HUES48 (cell line): ENCODE results near the gene CDX2.

Source experiments
- H3K27ac ChIP-seq: one replicate; pipeline ENCODE4 v1.7.0; 2013; ENCODE audit warnings: low read depth, low read length, inconsistent platforms
- H3K27me3 ChIP-seq: 2 replicates; pipeline ENCODE4 v1.6.1; 2013; ENCODE audit warnings: mild to moderate bottlenecking, low read length; ENCODE audit not compliant: control insufficient read depth, insufficient read depth
- H3K36me3 ChIP-seq: 2 replicates; pipeline ENCODE4 v1.6.1; 2013; ENCODE audit warnings: low read length; ENCODE audit not compliant: control insufficient read depth, insufficient read depth
- H3K4me1 ChIP-seq: 2 replicates; pipeline ENCODE4 v1.6.1; 2013; ENCODE audit warnings: mild to moderate bottlenecking, low read length; ENCODE audit not compliant: control insufficient read depth, insufficient read depth
- H3K4me3 ChIP-seq: 2 replicates; pipeline ENCODE4 v1.5.1; 2013; ENCODE audit warnings: mild to moderate bottlenecking, low read depth, low read length
- H3K9ac ChIP-seq: 2 replicates; pipeline ENCODE4 v1.6.1; 2013; ENCODE audit warnings: mild to moderate bottlenecking, low read depth, low read length, moderate library complexity
- H3K9me3 ChIP-seq: 2 replicates; pipeline ENCODE4 v1.6.1; 2013; ENCODE audit warnings: low read length; ENCODE audit not compliant: control insufficient read depth, insufficient read depth

The CDX2 gene

DNA sequence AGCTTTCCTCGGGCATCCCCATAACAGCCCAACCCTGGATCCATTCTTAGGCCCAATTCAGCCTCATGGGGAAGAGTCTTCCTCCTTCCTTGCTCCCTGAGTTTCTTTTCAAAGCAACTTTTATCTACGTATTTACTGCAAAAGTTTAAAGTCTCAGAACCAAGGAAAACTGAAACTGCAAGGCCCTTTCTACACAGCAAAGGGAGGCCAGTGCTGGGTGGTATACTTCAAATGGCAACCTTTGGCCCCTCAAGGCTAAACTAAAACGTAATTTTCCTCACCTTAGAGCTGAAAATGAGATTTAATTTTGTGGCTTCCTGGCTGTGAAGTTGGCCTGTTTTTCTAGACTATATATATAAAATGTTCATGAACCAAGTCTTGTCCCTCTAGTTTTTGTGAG, 5.6 kb downstream of the CDX2 start:
- Histone ChIP-seq H3K9ac (no peak overlapping the region), H3K9me3 (no peaks in the 10 kb centered on the region), H3K27me3 (peaks cover 100% of the 10 kb centered on the region), H3K4me1 (peaks cover 31% of the 10 kb centered on the region), H3K36me3 (no peaks in the 10 kb centered on the region), H3K4me3 (no peak overlapping the region), H3K27ac (no peak overlapping the region)

DNA sequence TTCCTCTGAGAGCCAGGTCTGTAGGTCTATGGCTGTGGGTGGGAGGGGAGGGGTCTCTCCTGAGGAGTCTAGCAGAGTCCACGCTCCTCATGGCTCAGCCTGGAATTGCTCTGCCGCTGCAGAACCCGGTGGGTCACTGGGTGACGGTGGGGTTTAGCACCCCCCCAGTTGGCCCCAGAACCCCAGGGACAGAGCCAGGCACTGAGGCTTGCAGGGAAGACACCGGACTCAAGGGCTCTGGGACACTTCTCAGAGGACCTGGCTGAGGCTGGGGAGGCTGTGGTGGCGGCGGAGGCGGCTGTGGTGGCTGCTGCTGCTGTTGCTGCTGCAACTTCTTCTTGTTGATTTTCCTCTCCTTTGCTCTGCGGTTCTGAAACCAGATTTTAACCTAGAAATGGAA, 6.1 kb downstream of the CDX2 start:
- Histone ChIP-seq H3K27ac (no peak overlapping the region), H3K4me3 (no peak overlapping the region), H3K4me1 (peaks cover 31% of the 10 kb centered on the region), H3K9me3 (no peaks in the 10 kb centered on the region), H3K27me3 (peaks cover 100% of the 10 kb centered on the region), H3K36me3 (no peaks in the 10 kb centered on the region), H3K9ac (no peak overlapping the region)

DNA sequence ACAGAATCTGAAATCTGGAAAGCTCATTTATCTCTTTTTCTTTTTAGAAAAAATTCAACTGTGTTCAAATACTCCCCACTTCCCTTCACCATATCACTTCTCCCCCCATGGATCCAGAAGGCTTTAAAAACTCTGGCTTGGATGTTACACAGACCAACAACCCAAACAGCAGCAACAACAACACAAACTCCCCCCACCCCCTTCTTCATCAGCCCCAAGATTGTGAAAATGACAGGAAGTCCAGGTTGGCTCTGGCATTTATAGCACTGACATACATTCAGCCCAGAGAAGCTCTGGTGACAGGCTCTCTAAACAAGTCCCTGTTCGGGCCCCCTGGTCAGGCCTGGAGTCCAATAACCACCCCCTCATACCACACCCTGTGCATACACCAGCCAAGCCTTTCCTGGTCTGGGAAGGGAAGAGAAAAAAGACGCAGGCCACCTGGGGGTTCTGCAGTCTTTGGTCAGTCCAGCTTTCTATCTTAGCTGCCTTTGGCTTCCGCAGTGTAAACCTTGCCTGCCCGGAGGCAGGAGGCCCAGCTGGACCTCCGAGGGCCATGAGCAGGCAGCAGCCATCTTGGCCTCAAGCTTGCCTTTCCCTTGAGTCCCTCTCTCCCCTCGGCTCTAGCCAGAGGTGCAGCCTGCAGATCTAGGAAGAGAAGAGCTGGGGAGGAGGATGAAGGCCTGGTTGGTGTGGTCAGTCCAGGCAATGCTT, 6.8 kb downstream of the CDX2 start:
- Histone ChIP-seq H3K36me3 (no peaks in the 10 kb centered on the region), H3K4me1 (peaks cover 31% of the 10 kb centered on the region), H3K27me3 (peaks cover 100% of the 10 kb centered on the region), H3K9me3 (no peaks in the 10 kb centered on the region), H3K4me3 (no peak overlapping the region), H3K9ac (no peak overlapping the region), H3K27ac (no peak overlapping the region)

DNA sequence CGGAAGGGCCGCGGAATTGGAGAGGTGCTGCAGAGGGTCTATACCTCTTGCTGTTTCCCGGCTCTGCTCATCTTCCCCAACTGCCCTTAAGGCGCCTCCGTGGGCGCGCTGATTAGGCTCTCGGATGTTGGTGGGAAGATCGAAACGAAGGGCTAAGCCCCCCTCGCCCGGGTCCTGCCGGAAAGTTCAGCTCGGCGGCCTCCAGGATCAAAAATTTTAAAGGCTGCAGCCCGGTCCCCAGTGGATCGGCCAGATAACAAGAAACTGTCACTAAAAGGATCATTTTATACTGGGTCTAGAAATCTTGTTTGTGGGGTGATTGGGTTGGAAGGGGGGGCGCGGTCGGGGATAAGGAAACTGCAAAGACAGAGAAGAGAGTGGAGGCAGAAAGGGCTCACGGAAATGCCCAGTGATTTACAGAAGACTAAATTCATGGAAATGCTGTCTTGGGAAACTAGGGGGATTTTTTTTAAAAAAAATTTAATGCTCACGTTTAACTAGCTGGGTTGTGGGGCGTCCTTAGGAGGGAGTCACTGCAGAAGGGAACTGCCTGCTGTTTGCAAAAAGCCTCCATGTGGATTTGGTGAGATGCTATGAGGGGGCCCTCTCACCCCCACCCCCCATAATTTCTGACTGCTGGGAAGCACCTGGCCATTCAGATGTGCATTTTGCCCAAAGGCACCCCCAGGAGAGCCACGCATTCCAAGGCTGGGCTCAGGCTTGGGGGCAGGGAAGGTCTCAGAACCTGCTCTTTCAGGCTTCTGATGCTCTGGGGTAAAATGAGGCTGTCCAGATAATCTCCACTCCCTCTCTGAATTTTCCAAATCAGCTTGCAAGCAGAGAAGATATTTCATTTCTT, 7.7 kb downstream of the CDX2 start:
- H3K9ac ChIP-seq = no peak overlapping the region

DNA sequence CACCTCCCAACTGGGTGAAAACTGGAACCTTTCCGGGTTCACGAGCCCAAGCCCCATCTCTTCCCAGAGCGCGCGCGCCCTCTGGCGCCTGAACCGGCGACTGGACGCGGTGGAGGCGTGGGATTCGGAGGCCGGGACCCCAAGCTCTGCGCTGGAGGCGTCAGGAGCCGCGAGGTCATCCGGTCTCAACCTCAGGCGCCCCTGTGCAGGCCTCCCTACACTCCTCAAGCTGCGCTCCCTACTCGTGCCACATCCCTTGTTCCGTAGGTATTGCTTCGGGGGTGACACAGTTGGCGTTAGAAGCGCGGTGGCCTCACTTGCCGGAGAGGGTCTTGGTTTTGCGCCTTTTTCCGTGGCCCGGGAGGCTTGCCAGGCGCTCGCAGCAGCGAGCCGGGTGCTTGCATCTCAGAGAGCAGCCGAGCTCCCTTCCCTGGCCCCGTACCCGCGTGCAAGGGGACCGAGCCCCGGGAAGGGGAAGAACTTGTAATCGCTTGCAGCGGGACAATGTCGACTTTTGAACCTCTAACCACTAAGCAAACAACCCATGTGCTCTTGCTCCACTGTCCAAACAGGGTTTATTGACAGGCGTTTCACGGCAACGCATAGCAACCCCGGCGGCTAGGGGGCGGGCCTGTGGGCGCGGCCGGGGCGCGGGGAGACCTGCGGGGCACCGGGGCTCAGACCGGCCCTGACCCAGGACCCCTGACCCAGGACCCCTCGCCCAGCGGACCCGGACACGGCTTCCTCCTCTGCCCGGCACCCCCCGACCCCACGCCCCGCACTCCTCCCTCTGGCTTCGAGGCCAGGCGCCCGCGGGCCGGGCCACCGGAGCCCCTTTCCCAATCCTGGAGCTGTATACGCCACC, 8.5 kb downstream of the CDX2 start:
- H3K4me1 ChIP-seq = peaks cover 23% of the 10 kb centered on the region
- peak overlapping the region; percentile 4; the same call in 1 of the 2 replicates for H3K4me3 ChIP-seq
- no peaks in the 10 kb centered on the region for H3K9me3 ChIP-seq
- peak overlapping the region; percentile 2 for H3K27ac ChIP-seq
- peaks cover 100% of the 10 kb centered on the region for H3K27me3 ChIP-seq
- H3K9ac ChIP-seq = no peak overlapping the region
- H3K36me3 ChIP-seq = no peaks in the 10 kb centered on the region

More for the DNA sequence above, 7.7 kb downstream of the CDX2 start:
- peaks cover 100% of the 10 kb centered on the region for H3K27me3 ChIP-seq
- H3K4me3 ChIP-seq = no peak overlapping the region
- H3K27ac ChIP-seq = no peak overlapping the region
- peaks cover 29% of the 10 kb centered on the region for H3K4me1 ChIP-seq
- no peaks in the 10 kb centered on the region for H3K9me3 ChIP-seq
- H3K36me3 ChIP-seq = no peaks in the 10 kb centered on the region

DNA sequence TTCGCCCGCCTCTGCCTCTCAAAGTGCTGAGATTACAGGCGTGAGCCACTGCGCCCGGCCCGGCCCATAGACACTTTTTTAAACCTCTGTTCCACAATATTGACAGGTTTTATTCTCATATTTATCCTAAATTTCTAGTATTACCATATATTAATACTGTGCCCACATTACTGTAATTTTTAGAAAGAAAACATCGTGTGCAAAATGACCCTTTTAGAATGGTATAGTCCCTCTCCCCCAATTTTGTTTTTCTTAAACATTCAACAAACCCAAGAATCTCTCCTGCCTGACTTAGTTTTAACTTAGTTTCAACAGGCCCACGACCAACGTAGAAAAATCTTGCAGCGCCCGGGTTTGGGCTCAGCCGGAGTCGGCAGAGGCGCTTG, 9.1 kb downstream of the CDX2 start:
- no peaks in the 10 kb centered on the region for H3K9me3 ChIP-seq
- H3K4me3 ChIP-seq = no peak overlapping the region
- peaks cover 18% of the 10 kb centered on the region for H3K4me1 ChIP-seq
- H3K27ac ChIP-seq = no peak overlapping the region
- H3K36me3 ChIP-seq = no peaks in the 10 kb centered on the region
- H3K9ac ChIP-seq = no peak overlapping the region
- H3K27me3 ChIP-seq = peaks cover 100% of the 10 kb centered on the region

DNA sequence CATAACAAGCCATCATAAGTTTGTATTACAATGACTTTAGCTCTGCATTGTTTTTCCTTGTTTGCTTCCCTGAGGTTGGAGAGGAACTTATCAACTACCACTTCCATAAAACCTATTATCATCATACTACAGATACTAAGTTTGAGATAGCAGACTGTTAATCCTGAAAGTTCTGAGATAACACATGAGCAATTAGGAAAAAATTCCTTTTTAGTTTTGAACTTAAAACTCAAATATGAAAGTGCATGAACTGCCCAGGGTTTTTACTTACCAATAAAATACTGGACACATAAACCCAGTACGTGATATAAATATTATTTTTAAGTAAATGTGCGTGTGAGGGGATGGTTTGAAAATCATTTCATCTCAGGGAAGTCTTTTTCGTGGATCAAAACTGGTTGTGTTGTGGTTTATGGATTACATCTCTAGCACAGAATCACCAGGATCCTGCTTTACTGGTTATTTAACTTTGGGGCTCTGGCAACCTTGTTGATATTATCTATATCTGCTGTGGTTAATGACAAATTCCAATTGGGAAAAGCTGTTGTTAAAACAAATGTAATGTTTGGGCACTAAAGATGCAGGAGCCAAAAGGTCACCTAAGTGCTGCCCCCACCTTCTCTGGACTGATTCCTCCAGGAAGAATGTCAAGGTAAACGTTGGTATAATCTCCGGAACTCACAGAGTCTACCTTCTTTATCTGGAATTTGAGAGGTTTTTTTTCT, 12.4 kb downstream of the CDX2 start:
- H3K27me3 ChIP-seq = peaks cover 100% of the 10 kb centered on the region
- no peaks in the 10 kb centered on the region for H3K9me3 ChIP-seq
- peaks cover 3% of the 10 kb centered on the region; the same call in 1 of the 2 replicates for H3K4me1 ChIP-seq

DNA sequence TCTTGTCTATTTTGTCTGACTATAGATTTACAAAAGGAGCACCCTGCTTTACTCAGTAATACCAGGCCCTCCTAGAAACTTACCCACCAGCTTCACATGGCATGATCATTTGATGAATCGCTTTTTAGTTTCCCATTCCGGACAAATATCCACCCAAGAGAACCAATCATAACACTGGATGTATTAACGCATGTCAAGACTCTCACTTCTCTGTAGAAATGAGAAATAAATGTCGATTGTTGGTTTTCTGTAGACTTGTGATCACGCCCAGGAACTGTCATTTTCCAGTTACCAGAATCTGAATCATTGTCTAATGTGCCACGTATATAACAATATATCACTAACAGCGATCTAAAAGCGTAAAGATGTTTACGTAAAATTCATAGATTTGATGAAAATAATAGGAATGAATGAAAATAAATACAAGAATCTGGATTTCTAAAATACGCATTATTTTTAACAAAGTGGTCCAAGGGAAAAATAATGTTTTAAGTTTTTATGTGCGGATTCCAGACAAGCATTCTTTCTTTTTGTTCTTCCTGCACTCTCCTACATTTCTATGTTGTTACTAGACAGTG, 14.0 kb downstream of the CDX2 start:
- H3K9ac ChIP-seq = no peak overlapping the region
- H3K27ac ChIP-seq = no peak overlapping the region
- H3K9me3 ChIP-seq = no peaks in the 10 kb centered on the region
- peaks cover 99% of the 10 kb centered on the region for H3K27me3 ChIP-seq
- no peak overlapping the region for H3K4me3 ChIP-seq
- H3K36me3 ChIP-seq = no peaks in the 10 kb centered on the region
- no peaks in the 10 kb centered on the region for H3K4me1 ChIP-seq

More for the DNA sequence above, 12.4 kb downstream of the CDX2 start:
- no peak overlapping the region for H3K4me3 ChIP-seq
- no peak overlapping the region for H3K27ac ChIP-seq
- H3K9ac ChIP-seq = no peak overlapping the region
- no peaks in the 10 kb centered on the region for H3K36me3 ChIP-seq

DNA sequence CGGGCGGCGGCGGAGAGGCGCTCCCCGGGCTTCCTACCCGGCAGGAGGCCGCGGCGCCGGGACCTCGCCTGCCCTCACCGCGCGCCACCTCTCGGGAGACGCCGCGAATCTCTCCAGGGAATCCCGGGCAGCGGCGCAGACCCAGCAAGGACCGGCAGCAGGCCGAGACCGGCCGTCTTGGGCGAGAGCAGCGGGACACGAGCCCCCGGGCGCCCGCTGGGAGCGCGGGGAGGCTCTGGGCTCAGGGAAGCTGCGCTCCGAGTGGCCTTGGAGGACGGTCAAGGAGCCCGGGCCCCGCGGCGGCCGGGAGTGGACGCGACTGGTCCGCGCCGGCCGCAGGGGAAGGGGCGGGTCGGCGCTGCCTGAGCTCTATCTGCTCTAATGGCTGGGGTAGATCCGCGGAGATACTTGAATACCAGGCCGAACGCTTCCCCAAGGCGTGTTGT, 14.7 kb downstream of the CDX2 start:
- Histone ChIP-seq H3K27me3 (peaks cover 99% of the 10 kb centered on the region), H3K9ac (no peak overlapping the region), H3K4me1 (no peaks in the 10 kb centered on the region), H3K4me3 (peak overlapping the region; percentile 59), H3K36me3 (no peaks in the 10 kb centered on the region), H3K9me3 (no peaks in the 10 kb centered on the region), H3K27ac (no peak overlapping the region)
